HCT116 (cell line): ENCODE results near the gene NHSL2. TPM values are rescaled to one million over a fixed set of nuclear protein-coding genes. Genes with fewer than 3 reads are reported as not detected.
A peak's percentile ranks its signal among the peaks of the same experiment; 100 is the strongest.

Source experiments
- ATAC-seq: fragments of 200-7000 bp; cut with Tn5 transposase; 2 replicates; pipeline ENCODE4 v1.9.1; 2020; ENCODE audit warnings: mild to moderate bottlenecking, moderate library complexity
- BruUV-seq: library from RNA; stranded (reverse); fragments of 400-500 nt; replicated peaks from 2 replicates; lab custom pipeline; 2021; lab: Mats Ljungman, UMichigan
- CTCF ChIA-PET: fragments of 300-600 bp; sonication (Branson Sonifier 250); formaldehyde crosslinking; loops from one replicate; lab custom pipeline; 2021; ENCODE audit warnings: antibody characterized with exemption; lab: Charles Lee
- POLR2A ChIA-PET: fragments of 300-600, 350-600 bp; sonication (Branson Sonifier 250); formaldehyde crosslinking; loops from one replicate; lab custom pipeline; 2021; ENCODE audit warnings: antibody characterized with exemption; lab: Charles Lee
- RAD21 ChIA-PET, 2 experiments: fragments of 300-600 bp; sonication (Branson Sonifier 250); formaldehyde crosslinking; loops; one replicate each; lab custom pipeline; 2023; ENCODE audit warnings: low total read pairs in 2 of 2; ENCODE audit not compliant: uncharacterized antibody in 2 of 2, unreplicated experiment in 2 of 2, low non-redundant PET in 1 of 2; lab: Charles Lee
- DNase-seq: peaks from one replicate; pipeline ENCODE4 v3.0.0-alpha.2; 2010; ENCODE audit warnings: low read depth, low spot score
- H2AFZ ChIP-seq: fragments of 200-600 bp; shearing (Covaris generic), sonication (generic); 2 replicates; pipeline ENCODE4 v1.6.1; 2017; ENCODE audit warnings: low read depth, mixed run types, mixed read lengths, antibody characterized with exemption, low read length; ENCODE audit not compliant: poor library complexity, severe bottlenecking
- H3K27ac ChIP-seq: 2 replicates; pipeline ENCODE4 v1.5.1; 2012; ENCODE audit warnings: low read depth, low read length
- H3K27me3 ChIP-seq: fragments of 200-600 bp; sonication (generic); 2 replicates; pipeline ENCODE4 v1.6.1; 2016; ENCODE audit warnings: mixed run types, low read length, mixed read lengths; ENCODE audit not compliant: insufficient read depth
- H3K36me3 ChIP-seq, 2 experiments: fragments of 200-500 bp in 1 of 2; fragments of 200-600 bp in 1 of 2; sonication (Bioruptor generic) in 1 of 2; sonication (generic) in 1 of 2; 2 replicates each; pipeline versions ENCODE4 v1.5.1 to v1.6.1; 2014 to 2016; ENCODE audit warnings: low read length in 2 of 2, inconsistent platforms in 1 of 2, mixed read lengths in 1 of 2, mixed run types in 1 of 2; ENCODE audit not compliant: insufficient read depth in 2 of 2, control insufficient read depth in 1 of 2
- H3K4me1 ChIP-seq, 2 experiments: fragments of 200-600 bp in 1 of 2; sonication (generic) in 1 of 2; 2 replicates each; pipeline versions ENCODE4 v1.5.1 to v1.6.1; 2012 to 2017; ENCODE audit warnings: low read length in 2 of 2, inconsistent platforms in 1 of 2, mild to moderate bottlenecking in 1 of 2, mixed read lengths in 1 of 2, mixed run types in 1 of 2, moderate library complexity in 1 of 2; ENCODE audit not compliant: insufficient read depth in 2 of 2, control insufficient read depth in 1 of 2
- H3K4me2 ChIP-seq: fragments of 200-600 bp; sonication (generic); 2 replicates; pipeline ENCODE4 v1.6.1; 2017; ENCODE audit warnings: mixed run types, low read length, mixed read lengths
- H3K4me3 ChIP-seq, 2 experiments: fragments of 200-600 bp in 1 of 2; sonication (generic) in 1 of 2; replicated peaks in 1 of 2; 2 replicates each; pipeline ENCODE4 v1.5.1; 2011 to 2016; ENCODE audit warnings: low read length in 2 of 2, control low read depth in 1 of 2, low read depth in 1 of 2, mild to moderate bottlenecking in 1 of 2, mixed read lengths in 1 of 2, mixed run types in 1 of 2
- H3K79me2 ChIP-seq: fragments of 200-600 bp; sonication (generic); 2 replicates; pipeline ENCODE4 v1.6.1; 2017; ENCODE audit warnings: mild to moderate bottlenecking, mixed run types, low read length, moderate library complexity, mixed read lengths; ENCODE audit not compliant: insufficient read depth
- H3K9ac ChIP-seq: fragments of 200-600 bp; sonication (generic); 2 replicates; pipeline ENCODE4 v1.6.1; 2016; ENCODE audit warnings: low read length, mixed read lengths
- H3K9me2 ChIP-seq: fragments of 200-600 bp; sonication (generic), shearing (Covaris generic); 2 replicates; pipeline ENCODE4 v1.6.1; 2017; ENCODE audit warnings: mixed run types, mild to moderate bottlenecking, moderate library complexity; ENCODE audit not compliant: insufficient read depth
- H3K9me3 ChIP-seq, 2 experiments: fragments of 200-500 bp in 1 of 2; fragments of 200-600 bp in 1 of 2; sonication (Bioruptor generic) in 1 of 2; sonication (generic) in 1 of 2; 2 replicates each; pipeline ENCODE4 v1.6.1; 2014 to 2017; ENCODE audit warnings: low read length in 2 of 2, mixed read lengths in 2 of 2, inconsistent platforms in 1 of 2, low read depth in 1 of 2, mild to moderate bottlenecking in 1 of 2, mixed run types in 1 of 2, moderate library complexity in 1 of 2; ENCODE audit not compliant: control insufficient read depth in 1 of 2, insufficient read depth in 1 of 2
- H4K20me1 ChIP-seq: fragments of 200-600 bp; sonication (generic), shearing (Covaris generic); 2 replicates; pipeline ENCODE4 v1.6.1; 2017; ENCODE audit warnings: mixed run types, mild to moderate bottlenecking, moderate library complexity; ENCODE audit not compliant: insufficient read depth
- EZH2 ChIP-seq: fragments of 200-600 bp; sonication (generic); IDR thresholded peaks from 2 replicates; pipeline ENCODE4 v1.6.1; 2017; ENCODE audit warnings: antibody characterized with exemption, mixed run types
- REST ChIP-seq: IDR thresholded peaks from 2 replicates; pipeline ENCODE4 v1.6.1; 2012; ENCODE audit warnings: low read depth
- TCF7L2 ChIP-seq: IDR thresholded peaks from 2 replicates; pipeline ENCODE4 v1.7.0; 2011; ENCODE audit warnings: borderline replicate concordance, inconsistent platforms; ENCODE audit not compliant: insufficient read depth, insufficient read length; ENCODE audit errors: extremely low read depth
- ZNF274 ChIP-seq: fragments of 200-500 bp; sonication (Bioruptor generic); IDR thresholded peaks from 2 replicates; pipeline ENCODE4 v1.6.1; 2014; ENCODE audit warnings: mild to moderate bottlenecking, low read depth, low read length, inconsistent platforms
- intact Hi-C: fragments of 100-400 bp; cut with micrococcal nuclease; formaldehyde crosslinking; loops from 2 replicates; pipeline ENCODE4 v1.10.0; 2022
- total RNA-seq: library from RNA; stranded (reverse); gene quantifications from one replicate; pipeline ENCODE4 v1.2.1, GENCODE V29; 2021; ENCODE audit not compliant: unreplicated experiment

The NHSL2 gene
- total RNA-seq, 1 experiment from 2014 or later, result 0.22 TPM

DNA sequence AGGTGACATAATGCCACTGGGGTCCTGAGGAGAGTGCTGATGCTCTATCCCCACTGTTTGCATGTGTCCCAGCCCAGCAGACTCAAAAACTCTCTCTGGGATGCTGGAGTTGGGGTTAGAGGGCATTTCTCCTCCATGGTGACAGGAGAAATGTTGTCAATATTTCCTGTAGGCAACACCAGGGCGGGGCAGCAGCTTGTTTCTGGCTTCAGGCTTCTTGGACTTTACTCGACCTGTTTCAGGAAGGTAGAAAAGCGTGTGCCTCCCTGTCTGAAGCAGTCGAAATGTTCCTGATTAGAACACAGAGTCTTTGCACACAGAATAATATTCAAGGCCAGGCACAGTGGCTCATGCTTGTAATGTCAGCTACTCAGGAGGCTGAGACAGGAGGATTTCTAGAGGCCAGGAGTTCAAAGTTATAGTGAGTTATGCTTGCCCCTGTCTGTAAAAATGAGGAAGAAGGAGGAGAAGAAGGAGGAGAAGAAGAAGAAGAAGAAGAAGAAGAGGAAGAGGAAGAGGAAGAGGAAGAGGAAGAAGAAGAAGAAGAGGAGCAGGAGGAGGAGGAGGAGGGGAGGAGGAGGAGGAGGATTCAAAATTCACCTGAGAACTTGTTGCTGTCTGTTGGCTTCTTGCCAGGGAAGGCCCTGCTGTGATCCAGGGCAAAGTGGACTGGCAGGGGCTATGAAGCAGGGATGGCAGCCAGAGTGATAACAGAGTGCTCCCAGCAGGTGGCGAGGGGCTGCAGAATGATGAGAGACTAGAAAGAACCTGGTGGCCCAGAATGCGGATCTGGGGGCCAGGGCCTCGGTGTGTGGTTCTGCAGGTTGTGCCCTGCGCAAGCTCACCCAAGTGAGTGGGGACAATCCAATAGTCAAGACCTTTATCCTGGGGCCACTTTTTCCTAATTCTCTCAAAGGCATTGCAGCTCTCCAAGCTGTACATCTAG is 138.1 kb downstream of the NHSL2 start:
- no peaks in the 10 kb centered on the region for H3K9me3 ChIP-seq
- no peak overlapping the region for H3K4me2 ChIP-seq
- no peaks in the 10 kb centered on the region for H3K4me1 ChIP-seq
- H3K27ac ChIP-seq, result no peak overlapping the region
- H3K79me2 ChIP-seq, result no peaks in the 10 kb centered on the region
- ATAC-seq (peak; percentile 50; the same call in 1 of the 2 replicates), DNase-seq (no peak)
- CTCF ChIA-PET, result interaction anchor here (1.1 kb wide), 1 partner anchor 30 kb away, joined by 3 read pairs; no protein-coding TSS in a partner anchor
- H2AFZ ChIP-seq, result no peak overlapping the region
- POLR2A ChIA-PET, result no interaction called here
- RAD21 ChIA-PET, result no interaction called here
- no peak overlapping the region for H3K9ac ChIP-seq
- H3K9me2 ChIP-seq, result no peaks in the 10 kb centered on the region
- no peak overlapping the region for H3K4me3 ChIP-seq
- TF ChIP-seq TCF7L2, result no peak
- TF ChIP-seq REST, result no peak
- TF ChIP-seq ZNF274, result no peak
- no peak for TF ChIP-seq EZH2
- no peaks in the 10 kb centered on the region for H3K27me3 ChIP-seq
- H3K36me3 ChIP-seq, result no peaks in the 10 kb centered on the region
- intact Hi-C loops, result no loop called here
- H4K20me1 ChIP-seq, result no peaks in the 10 kb centered on the region
- BruUV-seq, result no TSS peak
